Measurements from ENCODE around the gene LOXL1.

Gene LOXL1

DNA sequence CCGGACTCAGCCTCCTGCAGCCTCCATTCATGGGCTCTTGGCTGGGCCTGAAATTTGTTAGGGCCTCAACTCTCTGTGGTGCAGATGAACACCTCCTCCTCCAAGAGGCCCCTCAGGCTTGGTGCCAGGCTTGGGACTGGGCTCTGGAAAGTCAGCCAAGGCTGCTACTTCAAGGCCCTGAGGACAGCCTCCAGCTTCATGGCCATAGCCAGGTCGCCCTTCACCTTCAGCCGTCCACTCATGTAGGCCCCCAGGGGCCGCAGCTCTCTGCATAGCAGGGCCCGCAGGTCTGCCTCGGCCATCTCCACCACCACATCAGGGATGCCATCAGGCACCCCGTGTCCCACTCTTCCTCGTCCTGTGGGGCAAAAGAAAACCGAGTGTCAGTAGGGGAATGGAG is 57.5 kb downstream of the LOXL1 start:
- no peak for DNase-seq

DNA sequence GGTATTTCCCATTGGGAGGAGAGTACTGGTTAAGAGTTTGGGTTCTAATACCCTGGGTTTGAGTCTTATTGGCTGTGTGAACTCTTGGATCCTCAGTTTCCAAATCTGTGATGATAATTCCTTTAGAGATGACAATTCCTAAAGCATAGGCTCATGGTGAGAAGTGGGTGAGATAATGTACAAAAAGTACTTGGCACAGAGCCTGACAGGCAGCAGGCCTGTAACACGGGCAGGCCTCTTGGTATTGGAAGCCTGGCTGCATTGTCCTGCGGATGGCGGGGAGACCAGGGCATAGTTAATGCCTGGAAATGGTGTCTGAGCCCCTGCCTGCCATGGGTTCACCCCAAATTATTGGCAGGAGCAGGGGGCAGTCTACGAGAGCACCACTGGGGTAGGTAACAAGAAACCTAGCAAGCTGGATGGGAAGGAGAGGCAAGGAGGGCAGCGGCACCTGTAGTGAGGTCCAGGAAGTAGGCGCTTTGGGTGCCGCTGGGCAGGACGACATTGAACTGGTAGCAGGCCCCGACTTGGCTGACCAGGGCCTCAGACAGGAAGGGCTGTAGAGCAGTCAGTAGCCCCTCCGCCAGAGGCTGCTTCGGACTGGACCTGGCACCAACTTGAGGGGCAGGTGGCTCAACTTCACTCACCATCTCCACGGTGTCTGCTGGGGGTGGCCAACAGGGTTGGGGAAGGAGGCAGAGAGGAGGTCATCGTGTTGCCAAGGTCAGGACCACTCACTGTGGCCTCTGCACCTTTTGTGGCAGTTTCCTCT is 58.1 kb downstream of the LOXL1 start:
- no peak for DNase-seq

- no peak for DNase-seq
Measured at GRCh38 chr15:73985101-73985873, 59.0 kb downstream of the LOXL1 start.

DNA sequence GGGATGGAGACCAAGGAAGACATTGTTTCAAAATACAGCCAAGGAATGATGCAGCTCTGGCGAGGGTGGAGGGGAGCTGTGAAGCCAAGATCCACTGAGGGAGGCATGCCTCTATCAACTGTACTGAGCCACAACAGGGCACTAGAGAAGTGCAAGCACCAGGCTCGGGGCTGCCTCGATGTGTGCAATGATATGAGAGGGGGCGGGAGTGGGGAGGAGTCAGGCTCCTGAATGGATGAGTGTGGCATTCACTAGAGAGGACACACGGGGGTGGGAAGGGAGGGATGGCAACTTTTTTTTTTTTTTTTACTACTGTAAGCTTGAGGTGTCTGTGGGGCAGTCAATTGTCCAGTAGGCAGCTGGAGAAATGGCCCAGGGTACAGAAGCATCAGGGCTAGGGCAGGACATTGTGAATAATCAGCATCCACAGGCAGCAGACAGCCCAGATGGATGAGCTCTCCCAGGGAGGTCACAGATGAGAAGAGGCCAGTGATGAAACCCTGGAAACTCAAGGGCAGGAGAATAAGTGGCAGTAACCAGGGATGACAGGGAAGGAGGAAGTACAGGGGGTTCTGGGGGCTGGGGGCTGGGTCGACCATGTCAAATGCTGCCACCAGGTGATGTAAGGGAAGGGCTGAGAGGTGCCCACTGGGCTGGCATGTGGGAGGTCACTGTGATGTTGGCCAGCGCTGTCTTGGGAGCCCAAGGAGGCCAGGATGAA is 60.0 kb downstream of the LOXL1 start:
- no peak for DNase-seq

- no peak for DNase-seq
Measured at GRCh38 chr15:73986776-73987056, 60.5 kb downstream of the LOXL1 start.

- no peak for DNase-seq
Measured at GRCh38 chr15:73987250-73987649, 61.0 kb downstream of the LOXL1 start.

DNA sequence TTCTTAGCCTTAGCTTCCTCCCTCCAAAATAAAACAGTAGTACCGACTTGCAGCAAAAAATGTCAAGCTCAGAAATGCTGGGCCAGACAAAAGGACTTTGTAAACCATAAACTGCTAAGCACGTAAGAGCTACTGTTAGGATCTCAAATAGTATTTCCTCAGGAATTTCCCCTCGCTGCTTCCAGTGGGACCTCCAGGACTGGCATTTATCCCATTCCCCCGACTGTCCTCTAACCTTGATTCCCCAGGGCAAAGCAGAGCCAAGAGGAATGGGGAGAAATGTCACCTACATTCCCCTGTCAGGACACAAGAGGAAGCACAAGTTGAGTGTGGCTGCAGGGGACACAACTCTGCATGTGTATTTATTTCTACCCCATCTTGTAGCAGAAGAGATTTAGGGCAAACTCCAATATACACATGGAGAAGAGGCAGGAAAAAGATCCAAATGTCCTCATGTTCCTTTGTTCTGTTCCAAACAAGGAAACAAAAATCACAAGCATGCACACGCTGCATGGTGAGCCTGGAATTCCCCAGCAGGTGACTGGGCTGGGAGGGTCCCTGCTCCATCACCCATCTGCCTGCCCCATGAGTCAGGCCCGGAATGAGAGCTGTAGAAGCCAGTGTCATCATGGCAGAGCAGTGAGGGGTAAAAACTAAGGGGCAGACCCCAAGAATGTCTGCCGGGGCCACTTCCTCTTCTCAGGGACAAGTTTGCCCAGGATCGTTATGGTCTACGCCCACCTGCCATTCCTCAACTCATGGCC is 61.6 kb downstream of the LOXL1 start:
- no peak for DNase-seq

DNA sequence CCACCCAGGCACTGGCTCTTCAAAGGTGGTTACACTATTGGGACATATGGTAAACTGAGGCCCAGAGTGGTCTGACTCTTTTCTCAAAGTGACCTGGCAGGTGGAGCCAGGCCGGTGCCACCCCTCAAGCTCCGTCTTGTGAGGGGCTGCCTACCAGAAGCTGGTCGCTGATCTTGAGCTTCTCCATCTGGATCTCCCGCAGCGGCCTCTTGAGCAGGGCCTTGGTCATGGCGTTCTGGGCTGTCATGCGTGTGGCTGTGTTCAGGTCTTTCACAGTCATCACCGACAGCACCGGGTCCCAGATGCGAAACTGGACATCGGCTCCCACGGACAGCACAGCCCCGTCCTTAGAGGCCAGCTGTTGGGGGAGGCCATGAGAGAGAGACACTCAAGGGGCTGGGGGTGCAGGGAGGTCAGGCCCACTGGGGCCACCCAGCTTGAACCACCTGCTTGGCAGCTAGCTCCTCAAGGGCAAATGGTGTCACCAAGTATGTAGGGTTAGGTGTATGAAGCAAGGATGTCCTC is 62.2 kb downstream of the LOXL1 start:
- DNase-seq: no peak

DNA sequence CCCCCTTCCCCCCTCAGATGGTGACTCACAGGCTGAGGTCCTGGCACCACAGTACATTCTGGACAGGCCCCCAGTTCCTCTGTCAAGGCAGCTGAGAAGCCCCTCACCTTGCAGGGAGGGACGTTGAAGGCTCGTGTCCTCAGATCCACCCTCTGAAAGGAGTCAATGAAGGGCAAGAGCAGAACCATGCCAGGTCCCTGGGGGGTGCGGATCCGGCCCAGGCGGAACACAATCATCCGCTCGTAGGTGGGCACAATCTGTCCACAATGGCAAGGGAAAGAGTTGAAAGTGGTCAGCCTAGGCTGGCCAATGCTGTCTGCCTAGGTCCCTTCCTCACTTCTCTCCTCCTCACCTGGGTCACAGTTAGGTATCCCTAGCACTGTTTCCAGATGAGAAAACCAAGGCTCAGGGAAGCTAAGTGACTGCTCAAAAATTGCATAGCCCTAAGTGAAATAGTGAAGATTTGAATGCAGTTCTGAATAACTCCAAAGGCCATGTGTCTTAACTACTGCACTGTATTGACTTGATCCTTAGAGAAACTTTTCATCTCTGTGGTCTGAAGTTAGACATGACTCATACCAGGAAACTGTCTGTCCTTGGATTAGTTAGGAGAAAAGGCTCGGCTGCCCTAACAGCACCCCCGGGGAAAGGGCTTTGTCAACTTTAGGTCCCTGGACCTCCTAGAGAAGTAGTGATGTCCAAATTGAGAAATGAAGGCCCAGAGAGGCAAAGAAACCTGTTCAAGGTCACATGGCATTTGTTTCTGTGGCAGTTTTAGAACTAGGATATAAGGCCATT is 62.9 kb downstream of the LOXL1 start:
- DNase-seq: no peak

DNA sequence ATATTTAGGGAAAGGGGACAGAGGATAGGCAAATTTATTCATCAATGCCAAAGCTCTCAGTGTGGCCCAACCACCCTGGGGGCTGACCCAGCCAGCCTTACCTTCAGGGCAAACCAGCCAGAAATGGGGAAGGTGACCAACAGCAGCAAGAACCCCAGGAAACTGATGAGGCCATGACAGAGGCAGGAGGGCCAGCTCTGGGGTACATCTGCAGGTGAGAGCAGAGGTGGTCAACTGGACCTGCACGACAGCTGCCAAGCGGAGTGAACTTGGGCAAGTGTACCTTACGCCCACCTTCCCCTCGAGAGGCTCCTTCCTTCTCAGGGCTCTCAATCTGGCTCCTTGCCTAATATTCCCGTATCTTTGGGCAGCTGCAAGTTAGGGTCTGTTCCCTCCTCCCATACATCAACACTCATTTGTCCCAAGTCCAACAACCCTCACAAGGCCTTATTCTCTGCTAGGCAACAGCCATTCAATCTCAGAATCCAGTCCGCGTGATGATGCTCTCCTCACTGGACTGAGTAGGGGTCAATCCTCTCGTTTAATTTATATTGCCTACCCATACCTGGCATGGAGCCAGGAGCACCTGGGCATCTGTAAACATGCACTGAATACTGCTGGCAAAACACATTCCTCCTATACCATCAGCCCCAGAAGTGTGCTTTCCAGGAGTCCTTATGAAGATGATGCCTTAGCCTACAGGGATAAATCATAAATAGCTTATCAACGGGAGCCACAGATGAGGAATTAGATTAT is 64.2 kb downstream of the LOXL1 start:
- DNase-seq: no peak

DNA sequence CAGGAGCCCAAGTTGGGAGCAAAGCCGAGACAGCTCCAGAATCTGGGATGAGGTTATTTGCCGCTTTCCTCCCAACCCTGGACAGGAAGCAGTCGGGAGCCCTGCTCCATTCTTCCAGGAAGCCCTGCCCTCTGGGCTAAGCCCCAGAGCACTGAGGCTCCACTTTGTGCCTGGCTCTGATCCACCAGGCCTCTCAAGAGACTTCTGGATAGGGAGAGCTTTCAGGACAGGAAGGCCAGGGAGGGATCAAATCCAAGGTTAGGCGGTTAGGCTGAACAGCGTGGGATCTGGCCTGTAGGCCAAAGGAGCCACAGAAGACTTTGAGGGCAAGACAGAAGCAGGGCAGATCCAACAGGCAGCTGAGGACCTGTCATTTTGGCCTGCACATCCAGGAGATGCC is 65.0 kb downstream of the LOXL1 start:
- DNase-seq: peak; percentile 51

- DNase-seq: peak; percentile 73
Measured at GRCh38 chr15:73991726-73992593, 65.7 kb downstream of the LOXL1 start, which contains the start of gene STOML1. STOML1 (minus strand) TSS chr15:73992295; CDS start chr15:73992223, 72 bp downstream.

DNA sequence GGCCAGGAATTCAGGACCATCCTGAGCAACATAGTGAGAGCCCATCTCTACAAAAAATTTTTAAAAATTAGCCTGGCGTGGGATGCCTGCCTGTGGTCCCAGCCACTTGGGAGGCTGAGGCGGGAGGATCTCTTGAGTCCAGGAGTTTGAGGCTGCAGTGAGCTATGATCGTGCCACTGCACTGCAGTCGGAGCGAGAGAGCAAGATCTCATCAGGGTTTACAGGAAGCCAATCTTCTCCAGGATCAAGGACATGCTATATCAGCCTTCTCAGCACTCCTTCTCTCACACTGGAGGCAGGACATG is 66.3 kb downstream of the LOXL1 start:
- no peak for DNase-seq

- DNase-seq: no peak
Measured at GRCh38 chr15:73993211-73993994, 67.1 kb downstream of the LOXL1 start.

DNA sequence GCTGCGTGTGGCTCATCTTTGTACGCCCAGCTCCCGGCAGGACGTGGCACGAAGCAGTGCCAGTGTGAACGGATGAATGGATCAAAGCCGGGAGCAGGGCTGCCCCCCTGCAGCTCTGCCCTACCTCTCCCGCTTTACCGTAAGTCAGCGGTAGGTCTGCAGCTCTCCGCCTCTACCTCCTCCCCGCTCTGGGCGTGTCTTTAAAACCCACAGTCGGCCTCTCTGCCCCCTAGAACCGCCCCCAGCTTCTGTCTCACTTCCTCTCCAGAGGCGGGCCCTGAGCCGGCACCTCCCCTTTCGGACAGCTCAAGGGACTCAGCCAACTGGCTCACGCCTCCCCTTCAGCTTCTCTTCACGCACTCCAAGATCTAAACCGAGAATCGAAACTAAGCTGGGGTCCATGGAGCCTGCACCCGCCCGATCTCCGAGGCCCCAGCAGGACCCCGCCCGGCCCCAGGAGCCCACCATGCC is 68.2 kb downstream of the LOXL1 start, which contains the start of gene PML:
PML (plus strand) TSS at position 304 of the 471 bp plus-strand sequence; CDS start at position 401, 97 bp downstream.
- DNase-seq: peak; percentile 82

DNA sequence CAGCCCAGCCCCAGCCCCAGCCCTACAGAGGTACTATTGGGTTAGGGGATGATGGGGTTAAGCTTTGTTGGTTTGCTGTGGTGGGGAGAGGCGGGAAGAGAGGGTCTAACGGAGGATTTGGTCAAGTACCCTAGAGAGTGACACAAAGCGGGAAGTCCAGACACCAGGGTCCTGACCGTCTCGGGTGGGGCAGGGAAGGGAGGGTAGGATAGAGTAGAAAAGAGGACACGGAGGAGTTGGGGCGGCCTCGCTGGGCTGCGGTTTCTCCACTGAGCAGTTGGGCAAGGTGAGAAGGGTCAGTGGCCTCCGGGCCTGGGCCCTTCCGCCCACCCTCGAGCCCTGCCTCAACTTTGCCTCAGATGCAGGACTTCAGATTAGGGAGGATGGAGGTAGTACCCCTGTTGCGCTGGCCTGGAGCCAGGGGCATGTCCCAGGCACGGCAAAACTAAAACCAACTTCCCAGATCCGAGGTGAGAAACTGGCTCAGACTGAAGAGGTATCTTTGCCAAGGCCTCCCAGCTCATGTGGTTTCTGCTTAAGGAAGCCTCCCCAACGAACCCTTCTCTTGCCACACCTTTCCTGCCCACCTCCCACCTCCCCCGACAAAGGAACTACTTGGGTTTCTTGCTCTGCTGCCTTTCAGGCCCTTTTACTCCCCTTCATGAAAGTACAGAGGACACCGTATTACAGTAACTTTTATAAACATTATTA is 68.8 kb downstream of the LOXL1 start:
- no peak for DNase-seq

- DNase-seq: no peak
Measured at GRCh38 chr15:73996267-73996666, 70.0 kb downstream of the LOXL1 start.

DNA sequence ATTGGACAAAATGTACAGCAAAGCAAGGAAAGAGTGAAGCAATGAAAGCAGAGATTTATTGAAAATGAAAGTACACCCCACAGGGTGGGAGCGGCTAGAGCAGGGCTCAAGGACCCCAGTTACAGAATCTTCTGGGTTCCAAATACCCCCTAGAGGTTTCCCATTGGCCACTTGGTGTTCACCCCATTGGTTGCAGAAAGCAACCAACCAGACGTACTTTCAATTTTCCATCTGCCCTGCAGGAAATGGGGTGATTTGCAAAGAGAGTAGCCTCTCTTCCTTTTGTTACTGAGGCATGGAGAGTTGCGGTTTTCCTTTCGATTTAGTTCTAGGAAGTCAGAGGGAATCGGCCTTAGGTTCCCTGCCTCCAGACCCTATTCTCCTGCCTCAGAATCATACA is 70.7 kb downstream of the LOXL1 start:
- peak; percentile 54 for DNase-seq

GRCh38 chr15:73997986-73998385 is 71.7 kb downstream of the LOXL1 start:
- no peak for DNase-seq

All from NCI-H2029 (cell line).